Head of caudate nucleus (tissue), 42 donors: Measurements from ENCODE around the gene RTN4RL1.
A peak's percentile ranks its signal among the peaks of the same experiment; 100 is the strongest.
"Not testable (repeated sequence)": the region's sequence is repeated elsewhere in the genome, so short reads cannot be mapped to it uniquely, and the experiment has no call there.

Experiments
- DNase-seq, 42 donors: peaks; one replicate each; pipeline versions ENCODE4 v3.0.0 to v3.0.0-alpha.2; 2020 to 2021; ENCODE audit warnings: mixed read lengths in 7 of 42
- intact Hi-C: fragments of 100-400 bp; cut with DNase I; formaldehyde crosslinking; loops from one replicate; pipeline ENCODE4 v1.15.0; 2022

RTN4RL1 gene

GRCh38 chr17:2015314-2015713, 9.8 kb downstream of the RTN4RL1 start:
- intact Hi-C loops = no loop called here
- no peak for DNase-seq

GRCh38 chr17:2013994-2014317, 11.2 kb downstream of the RTN4RL1 start:
- DNase-seq = no peak
- intact Hi-C loops = no loop called here

GRCh38 chr17:2013220-2013993, 11.7 kb downstream of the RTN4RL1 start:
- intact Hi-C loops, DNase-seq: not testable (repeated sequence)

- intact Hi-C loops = no loop called here
- DNase-seq = no peak
Measured at GRCh38 chr17:2012499-2012898, 12.6 kb downstream of the RTN4RL1 start.

GRCh38 chr17:2011411-2012371, 13.4 kb downstream of the RTN4RL1 start:
- no peak for DNase-seq
- intact Hi-C loops = no loop called here

GRCh38 chr17:2009737-2010136, 15.4 kb downstream of the RTN4RL1 start:
- intact Hi-C loops = no loop called here
- DNase-seq = no peak

- intact Hi-C loops = no loop called here
- peak in 4 of 42 donors; percentile 32 to 72 (median 50) for DNase-seq
Measured at GRCh38 chr17:2008332-2009126, 16.6 kb downstream of the RTN4RL1 start.

GRCh38 chr17:2004435-2004952, 20.6 kb downstream of the RTN4RL1 start:
- no peak for DNase-seq
- intact Hi-C loops = no loop called here

GRCh38 chr17:2003525-2003924, 21.6 kb downstream of the RTN4RL1 start:
- no peak for DNase-seq
- intact Hi-C loops = no loop called here

GRCh38 chr17:2002767-2003329, 22.3 kb downstream of the RTN4RL1 start:
- intact Hi-C loops = no loop called here
- DNase-seq = peak in 23 of 42 donors; percentile 28 to 80 (median 54)

GRCh38 chr17:1999557-2000251, 25.4 kb downstream of the RTN4RL1 start:
- DNase-seq = peak in 35 of 42 donors; percentile 25 to 77 (median 52)
- intact Hi-C loops = no loop called here

GRCh38 chr17:1997927-1998742, 27.0 kb downstream of the RTN4RL1 start:
- intact Hi-C loops = no loop called here

GRCh38 chr17:1997289-1997926, 27.7 kb downstream of the RTN4RL1 start:
- DNase-seq = no peak
- intact Hi-C loops = no loop called here

More at GRCh38 chr17:1997927-1998742, 27.0 kb downstream of the RTN4RL1 start:
- no peak for DNase-seq

GRCh38 chr17:1996800-1997288, 28.3 kb downstream of the RTN4RL1 start:
- intact Hi-C loops = no loop called here
- peak in 8 of 42 donors; percentile 25 to 66 (median 52) for DNase-seq

GRCh38 chr17:1995907-1996799, 29.0 kb downstream of the RTN4RL1 start:
- DNase-seq = no peak
- intact Hi-C loops = no loop called here
